Measurements from ENCODE around the gene PPIL6. TPM values are rescaled to one million over a fixed set of nuclear protein-coding genes. Genes with fewer than 3 reads are reported as not detected.
"Not testable (repeated sequence)": the region's sequence is repeated elsewhere in the genome, so short reads cannot be mapped to it uniquely, and the experiment has no call there.

The PPIL6 gene
- total RNA-seq, 1 experiment from 2014 or later = 0.62 TPM

DNA sequence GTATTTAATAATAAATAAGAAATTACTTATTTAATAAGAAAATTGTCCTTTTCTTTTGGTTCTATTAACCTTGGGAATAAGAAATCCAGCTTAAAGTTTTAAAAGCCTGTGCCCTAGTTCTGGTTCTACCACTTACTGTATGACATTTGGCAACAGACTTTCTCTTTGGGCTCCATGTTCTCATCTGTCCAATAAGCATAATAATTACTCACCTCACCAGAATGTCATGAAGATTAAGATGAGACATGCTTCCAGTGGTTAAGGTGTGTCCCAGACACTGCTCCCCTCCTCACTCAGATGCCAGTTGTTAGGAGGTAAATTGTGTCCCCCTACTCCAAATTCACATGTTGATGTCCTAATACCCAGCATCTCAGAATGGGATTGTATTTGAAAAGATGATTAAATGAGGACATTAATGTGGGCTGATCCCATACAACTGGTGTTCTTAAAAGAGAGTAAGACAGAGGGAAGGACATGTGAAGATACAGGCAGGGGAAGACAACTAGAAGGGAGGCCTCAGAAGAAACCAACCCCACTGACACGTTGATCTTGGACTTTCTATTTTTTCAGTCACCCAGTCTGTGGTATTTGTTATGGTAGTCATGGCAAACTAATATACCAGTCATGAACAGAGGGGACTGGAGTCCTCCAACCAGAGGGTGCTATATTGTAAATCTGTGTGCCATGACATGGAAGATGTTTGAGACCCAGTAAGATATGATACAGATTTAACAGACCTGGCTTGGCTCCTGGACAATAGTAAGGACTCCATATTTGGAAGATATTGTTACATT is 21.5 kb upstream of the PPIL6 start:
- no peaks in the 10 kb centered on the region for H3F3A ChIP-seq (ENCODE audit: low read length, unreplicated experiment)
- BruUV-seq (replicated peaks) = no TSS peak
- H3K9me3 ChIP-seq (ENCODE audit: low read length) = no peaks in the 10 kb centered on the region
- intact Hi-C loops (cut with micrococcal nuclease) = no loop called here
- H3K4me3 ChIP-seq (ENCODE audit: low read length) = no peak overlapping the region
- H3K27ac ChIP-seq (ENCODE audit: low read length) = no peak overlapping the region; the same call in 1 of the 2 replicates
- no peak overlapping the region for H2AFZ ChIP-seq (ENCODE audit: low read length)
- H3K36me3 ChIP-seq (ENCODE audit: low read depth, low read length) = peaks cover 22% of the 10 kb centered on the region
- no peaks in the 10 kb centered on the region for H3K79me2 ChIP-seq (ENCODE audit: low read length)
- ChIA-PET POLR2A (ENCODE audit: unreplicated experiment) (no interaction called here), CTCF (no interaction called here)
- no peak overlapping the region for H3K4me2 ChIP-seq (ENCODE audit: low read length)
- H3K9me2 ChIP-seq (replicated peaks; ENCODE audit: low read length) = no peaks in the 10 kb centered on the region
- no peak overlapping the region for H3K9ac ChIP-seq (ENCODE audit: low read length)
- no peak for ATAC-seq
- no peaks in the 10 kb centered on the region for H4K20me1 ChIP-seq (ENCODE audit: low read length)
- TF ChIP-seq EZH2 (IDR thresholded peaks at IDR 0.05; ENCODE audit: low read length, unreplicated experiment) = no peak
- TF ChIP-seq, protein P1, sequence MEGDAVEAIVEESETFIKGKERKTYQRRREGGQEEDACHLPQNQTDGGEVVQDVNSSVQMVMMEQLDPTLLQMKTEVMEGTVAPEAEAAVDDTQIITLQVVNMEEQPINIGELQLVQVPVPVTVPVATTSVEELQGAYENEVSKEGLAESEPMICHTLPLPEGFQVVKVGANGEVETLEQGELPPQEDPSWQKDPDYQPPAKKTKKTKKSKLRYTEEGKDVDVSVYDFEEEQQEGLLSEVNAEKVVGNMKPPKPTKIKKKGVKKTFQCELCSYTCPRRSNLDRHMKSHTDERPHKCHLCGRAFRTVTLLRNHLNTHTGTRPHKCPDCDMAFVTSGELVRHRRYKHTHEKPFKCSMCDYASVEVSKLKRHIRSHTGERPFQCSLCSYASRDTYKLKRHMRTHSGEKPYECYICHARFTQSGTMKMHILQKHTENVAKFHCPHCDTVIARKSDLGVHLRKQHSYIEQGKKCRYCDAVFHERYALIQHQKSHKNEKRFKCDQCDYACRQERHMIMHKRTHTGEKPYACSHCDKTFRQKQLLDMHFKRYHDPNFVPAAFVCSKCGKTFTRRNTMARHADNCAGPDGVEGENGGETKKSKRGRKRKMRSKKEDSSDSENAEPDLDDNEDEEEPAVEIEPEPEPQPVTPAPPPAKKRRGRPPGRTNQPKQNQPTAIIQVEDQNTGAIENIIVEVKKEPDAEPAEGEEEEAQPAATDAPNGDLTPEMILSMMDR (conservative IDR thresholded peaks at IDR 0.05; ENCODE audit: low read depth, low read length) = no peak
- TF ChIP-seq EZH2phosphoT487 (IDR thresholded peaks at IDR 0.05; ENCODE audit: borderline replicate concordance, low read length) = no peak
- H3K4me1 ChIP-seq (ENCODE audit: insufficient read depth, low read length) = peaks cover 13% of the 10 kb centered on the region; the same call in 1 of the 2 replicates
- peak; percentile 41 for DNase-seq
- no peaks in the 10 kb centered on the region for H3K27me3 ChIP-seq (ENCODE audit: low read length)

DNA sequence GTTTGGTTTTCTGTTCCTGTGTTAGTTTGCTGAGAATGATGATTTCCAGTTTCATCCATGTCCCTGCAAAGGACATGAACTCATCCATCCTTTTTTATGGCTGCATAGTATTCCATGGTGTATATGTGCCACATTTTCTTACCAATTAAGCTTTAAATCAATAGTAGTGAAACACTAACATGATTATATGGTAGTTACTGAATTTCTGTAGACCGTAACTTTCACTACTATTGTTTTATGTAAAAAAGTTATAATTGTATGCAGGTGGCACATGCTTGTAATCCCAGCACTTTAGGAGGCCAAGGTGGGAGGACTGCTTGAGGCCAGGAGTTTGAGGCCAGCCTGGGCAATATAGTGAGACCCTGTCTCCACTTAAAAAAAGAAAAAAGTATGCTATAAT is 20.8 kb upstream of the PPIL6 start:
- POLR2A ChIA-PET (ENCODE audit: unreplicated experiment); CTCF ChIA-PET; DNase-seq; H3K4me3 ChIP-seq (ENCODE audit: low read length); H3K27ac ChIP-seq (ENCODE audit: low read length); H3K27me3 ChIP-seq (ENCODE audit: low read length); H3K9me3 ChIP-seq (ENCODE audit: low read length); H3F3A ChIP-seq (ENCODE audit: low read length, unreplicated experiment); H4K20me1 ChIP-seq (ENCODE audit: low read length); H3K79me2 ChIP-seq (ENCODE audit: low read length); H2AFZ ChIP-seq (ENCODE audit: low read length); H3K9me2 ChIP-seq (replicated peaks; ENCODE audit: low read length); BruUV-seq (replicated peaks); H3K4me2 ChIP-seq (ENCODE audit: low read length); H3K9ac ChIP-seq (ENCODE audit: low read length); ATAC-seq; intact Hi-C loops (cut with micrococcal nuclease): not testable (repeated sequence)
- Histone ChIP-seq H3K4me1 (ENCODE audit: insufficient read depth, low read length) (peaks cover 20% of the 10 kb centered on the region; the same call in 1 of the 2 replicates), H3K36me3 (ENCODE audit: low read depth, low read length) (peaks cover 18% of the 10 kb centered on the region)

DNA sequence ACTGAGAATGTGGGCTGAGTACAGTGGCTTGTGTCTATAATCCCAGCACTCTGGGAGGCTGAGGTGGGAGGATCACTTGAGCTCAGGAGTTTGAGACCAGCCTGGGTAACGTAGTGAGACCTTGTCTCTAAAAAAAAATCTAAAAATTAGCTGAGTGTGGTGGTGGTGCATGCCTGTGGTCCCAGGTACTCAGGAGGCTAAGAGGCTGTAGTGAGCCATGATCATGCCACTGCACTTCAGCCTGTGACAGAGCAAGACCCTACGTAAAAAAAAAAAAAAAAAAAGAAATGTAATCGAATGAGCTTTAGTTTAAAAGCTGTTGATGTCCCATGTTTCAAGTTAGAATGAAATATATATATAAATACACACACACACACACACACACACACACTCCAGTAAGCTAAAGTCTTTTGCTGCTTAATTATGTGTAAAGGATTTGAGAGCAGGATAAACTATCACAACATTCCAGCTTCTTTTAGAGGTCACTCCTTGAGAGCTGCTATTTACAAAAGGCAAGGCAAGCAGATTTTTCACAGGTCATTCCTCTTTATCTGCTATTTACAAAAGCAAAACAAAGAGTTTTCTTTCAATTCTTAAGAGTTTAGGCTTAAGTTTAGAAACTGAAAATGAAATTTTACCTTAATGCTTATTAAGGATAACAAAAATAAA is 19.9 kb upstream of the PPIL6 start:
- H3K4me1 ChIP-seq (ENCODE audit: insufficient read depth, low read length) = peaks cover 23% of the 10 kb centered on the region; the same call in 1 of the 2 replicates
- no peaks in the 10 kb centered on the region for H3F3A ChIP-seq (ENCODE audit: low read length, unreplicated experiment)
- no peak for ATAC-seq
- DNase-seq = no peak
- H3K79me2 ChIP-seq (ENCODE audit: low read length) = no peaks in the 10 kb centered on the region
- peaks cover 15% of the 10 kb centered on the region for H3K36me3 ChIP-seq (ENCODE audit: low read depth, low read length)
- TF ChIP-seq, protein P1 (conservative IDR thresholded peaks at IDR 0.05; ENCODE audit: low read depth, low read length) = no peak
- no peak for TF ChIP-seq EZH2phosphoT487 (IDR thresholded peaks at IDR 0.05; ENCODE audit: borderline replicate concordance, low read length)
- TF ChIP-seq EZH2 (IDR thresholded peaks at IDR 0.05; ENCODE audit: low read length, unreplicated experiment) = no peak
- POLR2A ChIA-PET (ENCODE audit: unreplicated experiment) = no interaction called here
- H3K9me3 ChIP-seq (ENCODE audit: low read length) = no peaks in the 10 kb centered on the region
- H3K4me3 ChIP-seq (ENCODE audit: low read length) = no peak overlapping the region
- H3K9me2 ChIP-seq (replicated peaks; ENCODE audit: low read length) = no peaks in the 10 kb centered on the region
- intact Hi-C loops (cut with micrococcal nuclease) = no loop called here
- no peaks in the 10 kb centered on the region for H4K20me1 ChIP-seq (ENCODE audit: low read length)
- no peak overlapping the region for H3K27ac ChIP-seq (ENCODE audit: low read length)
- H3K27me3 ChIP-seq (ENCODE audit: low read length) = no peaks in the 10 kb centered on the region
- BruUV-seq (replicated peaks) = no TSS peak
- H2AFZ ChIP-seq (ENCODE audit: low read length) = no peak overlapping the region
- CTCF ChIA-PET = no interaction called here
- H3K4me2 ChIP-seq (ENCODE audit: low read length) = no peak overlapping the region
- H3K9ac ChIP-seq (ENCODE audit: low read length) = no peak overlapping the region
